ENCODE measurements around the gene DICER1.
"Not testable (repeated sequence)": the region's sequence is repeated elsewhere in the genome, so short reads cannot be mapped to it uniquely, and the experiment has no call there.

Gene DICER1

GRCh38 chr14:95185033-95185766, 27.9 kb upstream of the DICER1 start:
- DNase-seq (ENCODE audit: low spot score) = no peak
- FAIRE-seq = no peak

GRCh38 chr14:95184413-95184790, 27.1 kb upstream of the DICER1 start:
- no peak for FAIRE-seq
- no peak for DNase-seq (ENCODE audit: low spot score)

- FAIRE-seq = no peak
Measured at GRCh38 chr14:95183532-95184412, 26.4 kb upstream of the DICER1 start.

GRCh38 chr14:95183082-95183481, 25.8 kb upstream of the DICER1 start:
- no peak for FAIRE-seq
- DNase-seq (ENCODE audit: low spot score) = no peak

More at GRCh38 chr14:95183532-95184412, 26.4 kb upstream of the DICER1 start:
- no peak for DNase-seq (ENCODE audit: low spot score)

- no peak for FAIRE-seq
- no peak for DNase-seq (ENCODE audit: low spot score)
Measured at GRCh38 chr14:95182379-95182778, 25.1 kb upstream of the DICER1 start.

- DNase-seq (ENCODE audit: low spot score) (no peak), FAIRE-seq (no peak)
Measured at GRCh38 chr14:95180966-95181741, 23.8 kb upstream of the DICER1 start.

GRCh38 chr14:95175670-95176069, 18.3 kb upstream of the DICER1 start:
- not testable (repeated sequence) for FAIRE-seq; DNase-seq (ENCODE audit: low spot score)

GRCh38 chr14:95174184-95174792, 17.0 kb upstream of the DICER1 start:
- FAIRE-seq = no peak
- DNase-seq (ENCODE audit: low spot score) = no peak

GRCh38 chr14:95173518-95173917, 16.2 kb upstream of the DICER1 start:
- no peak for FAIRE-seq
- no peak for DNase-seq (ENCODE audit: low spot score)

GRCh38 chr14:95167177-95167576, 9.8 kb upstream of the DICER1 start:
- no peak for FAIRE-seq
- DNase-seq (ENCODE audit: low spot score) = no peak

GRCh38 chr14:95165517-95165916, 8.2 kb upstream of the DICER1 start:
- FAIRE-seq (no peak), DNase-seq (ENCODE audit: low spot score) (no peak)

GRCh38 chr14:95164506-95164905, 7.2 kb upstream of the DICER1 start:
- FAIRE-seq (no peak), DNase-seq (ENCODE audit: low spot score) (no peak)

GRCh38 chr14:95163666-95164065, 6.3 kb upstream of the DICER1 start:
- no peak for DNase-seq (ENCODE audit: low spot score)
- no peak for FAIRE-seq

- DNase-seq (ENCODE audit: low spot score) (no peak), FAIRE-seq (no peak)
Measured at GRCh38 chr14:95163132-95163531, 5.8 kb upstream of the DICER1 start.

GRCh38 chr14:95162641-95163040, 5.3 kb upstream of the DICER1 start:
- FAIRE-seq (no peak), DNase-seq (ENCODE audit: low spot score) (no peak)

- FAIRE-seq = no peak
Measured at GRCh38 chr14:95157048-95157326, 342 bp downstream of the DICER1 start.

GRCh38 chr14:95156161-95157047, 925 bp downstream of the DICER1 start:
- FAIRE-seq (no peak), DNase-seq (ENCODE audit: low spot score) (no peak)

More at GRCh38 chr14:95157048-95157326, 342 bp downstream of the DICER1 start:
- DNase-seq (ENCODE audit: low spot score) = no peak

- FAIRE-seq = no peak
- no peak for DNase-seq (ENCODE audit: low spot score)
Measured at GRCh38 chr14:95155045-95155444, 2.3 kb downstream of the DICER1 start.

- FAIRE-seq = no peak
- DNase-seq (ENCODE audit: low spot score) = no peak
Measured at GRCh38 chr14:95153866-95154265, 3.5 kb downstream of the DICER1 start.

- FAIRE-seq = peak; percentile 67
- DNase-seq (ENCODE audit: low spot score) = peak; percentile 51
Measured at GRCh38 chr14:95151561-95151960, 5.8 kb downstream of the DICER1 start.

GRCh38 chr14:95150910-95151309, 6.4 kb downstream of the DICER1 start:
- FAIRE-seq (no peak), DNase-seq (ENCODE audit: low spot score) (no peak)
